ENCODE results near the gene FLOT1. TPM values are rescaled to one million over a fixed set of nuclear protein-coding genes. Genes with fewer than 3 reads are reported as not detected.
A peak's percentile ranks its signal among the peaks of the same experiment; 100 is the strongest.

Gene FLOT1
- total and polyA plus RNA-seq, 9 of the 15 experiments (the other 6 are each of a cell fraction or from before 2014, with no cell fraction given), result 11.7 to 149 (median 118) TPM

- TF ChIP-seq ARID3A (IDR thresholded peaks at IDR 0.05; ENCODE audit: borderline replicate concordance, low read depth, low read length) (no peak), BCLAF1 (IDR thresholded peaks at IDR 0.05; ENCODE audit: borderline replicate concordance in 1 of 2, control insufficient read depth in 1 of 2, low read depth in 2 of 2, low read length in 1 of 2) (peak in 1 of 2 experiments; percentile 82; a peak in 1 of 4 replicates), ZBTB33 (CRISPR knock-in tag; IDR thresholded peaks at IDR 0.05) (no peak), CCAR2 (IDR thresholded peaks at IDR 0.05; ENCODE audit: low read depth, low read length) (no peak), ZNF184 (CRISPR knock-in tag; IDR thresholded peaks at IDR 0.05) (no peak), CEBPB (tag; IDR thresholded peaks at IDR 0.05) (no peak), ZNF232 (CRISPR knock-in tag; IDR thresholded peaks at IDR 0.05) (peak; percentile 40; the same call in 1 of the 2 replicates), PHTF2 (CRISPR knock-in tag; IDR thresholded peaks at IDR 0.05) (no peak), PRMT5 (CRISPR knock-in tag; IDR thresholded peaks at IDR 0.05) (no peak), ZNF146 (CRISPR knock-in tag; IDR thresholded peaks at IDR 0.05; ENCODE audit: unreplicated experiment) (no peak), CEBPZ (IDR thresholded peaks at IDR 0.05; ENCODE audit: borderline replicate concordance, low read depth, low read length) (0 out of 2 replicates have a peak, but pooled peaks have one; percentile 31), ZNF23 (CRISPR knock-in tag; IDR thresholded peaks at IDR 0.05) (peak; percentile 60; the same call in 1 of the 2 replicates), PCBP1 (IDR thresholded peaks at IDR 0.05; ENCODE audit: low read depth, low read length, poor library complexity, severe bottlenecking) (peak; percentile 90), RCOR1 (IDR thresholded peaks at IDR 0.05; ENCODE audit: borderline replicate concordance in 1 of 2, low read depth in 2 of 2, low read length in 2 of 2) (peak in 1 of 2 experiments; percentile 51; a peak in 1 of 4 replicates)
These were observed 21.1 kb downstream of the FLOT1 start (continued) for GRCh38 chr6:30721198-30722024.
